Neural cell (in vitro differentiated cells): ENCODE measurements around the gene THRA. TPM values are rescaled to one million over a fixed set of nuclear protein-coding genes. Genes with fewer than 3 reads are reported as not detected.

ENCODE experiments used
- H2AFZ ChIP-seq: fragments of 200-600, 300-800 bp; sonication (generic), shearing (Covaris generic); 2 replicates; pipeline ENCODE4 v1.6.0; 2014; ENCODE audit warnings: low read depth, mild to moderate bottlenecking, antibody characterized with exemption, low read length, moderate library complexity
- H3F3A ChIP-seq: fragments of 200-600 bp; shearing (Covaris generic); 2 replicates; pipeline ENCODE4 v1.6.1; 2016; ENCODE audit warnings: mild to moderate bottlenecking, moderate library complexity, mixed read lengths, antibody characterized with exemption, low read length; ENCODE audit not compliant: insufficient read depth, poor library complexity, severe bottlenecking
- H3K27ac ChIP-seq: fragments of 200-600, 300-800 bp; sonication (generic), shearing (Covaris generic); 2 replicates; pipeline ENCODE4 v1.5.1; 2014; ENCODE audit warnings: mild to moderate bottlenecking, low read length, moderate library complexity
- H3K27me3 ChIP-seq: fragments of 300-800, 200-600 bp; sonication (generic), shearing (Covaris generic); 2 replicates; pipeline ENCODE4 v1.6.0; 2014; ENCODE audit warnings: mild to moderate bottlenecking, low read depth, low read length, moderate library complexity; ENCODE audit not compliant: insufficient read depth
- H3K36me3 ChIP-seq: fragments of 300-800, 200-600 bp; sonication (generic), shearing (Covaris generic); 2 replicates; pipeline ENCODE4 v1.5.1; 2014; ENCODE audit warnings: mild to moderate bottlenecking, antibody characterized with exemption, low read length, moderate library complexity; ENCODE audit not compliant: insufficient read depth
- H3K4me2 ChIP-seq: fragments of 300-800, 200-600 bp; sonication (generic), shearing (Covaris generic); 2 replicates; pipeline ENCODE4 v1.6.0; 2014; ENCODE audit warnings: mild to moderate bottlenecking, low read length
- H3K4me3 ChIP-seq: fragments of 300-800, 200-600 bp; sonication (generic), shearing (Covaris generic); 2 replicates; pipeline ENCODE4 v1.5.1; 2014; ENCODE audit warnings: mild to moderate bottlenecking, low read length, moderate library complexity
- H3K79me2 ChIP-seq: fragments of 200-600 bp; shearing (Covaris generic); replicated peaks from 2 replicates; pipeline ENCODE4 v1.6.0; 2014; ENCODE audit warnings: mild to moderate bottlenecking, low read length, moderate library complexity; ENCODE audit not compliant: insufficient read depth
- H3K9ac ChIP-seq: fragments of 300-800, 200-600 bp; sonication (generic), shearing (Covaris generic); 2 replicates; pipeline ENCODE4 v1.6.1; 2016; ENCODE audit warnings: mild to moderate bottlenecking, low read length, mixed read lengths
- H3K9me2 ChIP-seq: fragments of 200-600 bp; shearing (Covaris generic); 2 replicates; pipeline ENCODE4 v1.6.1; 2016; ENCODE audit warnings: mild to moderate bottlenecking, low read length, mixed read lengths; ENCODE audit not compliant: insufficient read depth
- H3K9me3 ChIP-seq: fragments of 200-600, 300-800 bp; sonication (generic), shearing (Covaris generic); 2 replicates; pipeline ENCODE4 v1.6.1; 2016; ENCODE audit warnings: mild to moderate bottlenecking, mixed run types, low read length, moderate library complexity, mixed read lengths
- H4K20me1 ChIP-seq: fragments of 200-600 bp; shearing (Covaris generic); 2 replicates; pipeline ENCODE4 v1.6.1; 2016; ENCODE audit warnings: mild to moderate bottlenecking, mixed run types; ENCODE audit not compliant: insufficient read depth
- CTCF ChIP-seq: fragments of 450-650 bp; IDR thresholded peaks from 2 replicates; pipeline ENCODE4 v1.5.1; 2014; ENCODE audit warnings: antibody characterized with exemption, mild to moderate bottlenecking, moderate library complexity; ENCODE audit not compliant: poor library complexity, severe bottlenecking
- EP300 ChIP-seq: fragments of 450-650 bp; conservative IDR thresholded peaks from 2 replicates; pipeline ENCODE4 v1.6.1; 2014; ENCODE audit warnings: antibody characterized with exemption, mild to moderate bottlenecking, moderate library complexity; ENCODE audit not compliant: poor library complexity, severe bottlenecking
- EZH2 ChIP-seq: fragments of 200-600, 300-800 bp; shearing (Covaris generic), sonication (generic); IDR thresholded peaks from 2 replicates; pipeline ENCODE4 v1.6.1; 2014; ENCODE audit warnings: antibody characterized with exemption, low read length, borderline replicate concordance, mild to moderate bottlenecking; ENCODE audit not compliant: insufficient read depth, poor library complexity, severe bottlenecking
- MXI1 ChIP-seq: fragments of 450-650 bp; conservative IDR thresholded peaks from 2 replicates; pipeline ENCODE4 v1.6.1; 2014; ENCODE audit warnings: antibody characterized with exemption, mild to moderate bottlenecking; ENCODE audit not compliant: poor library complexity, severe bottlenecking
- POLR2AphosphoS5 ChIP-seq: IDR thresholded peaks from 2 replicates; pipeline ENCODE4 v1.6.1; 2012
- RAD21 ChIP-seq: fragments of 450-650 bp; conservative IDR thresholded peaks from 2 replicates; pipeline ENCODE4 v1.6.1; 2014; ENCODE audit warnings: antibody characterized with exemption, mild to moderate bottlenecking, moderate library complexity
- REST ChIP-seq: IDR thresholded peaks from 2 replicates; pipeline ENCODE4 v1.6.1; 2012; ENCODE audit warnings: borderline replicate concordance
- SMC3 ChIP-seq: fragments of 450-650 bp; conservative IDR thresholded peaks from 2 replicates; pipeline ENCODE4 v1.6.1; 2014; ENCODE audit warnings: antibody characterized with exemption, mild to moderate bottlenecking, moderate library complexity; ENCODE audit not compliant: poor library complexity
- TAF1 ChIP-seq: IDR thresholded peaks from 2 replicates; pipeline ENCODE4 v1.6.1; 2012; ENCODE audit warnings: low read depth
- polyA plus RNA-seq: library from polyadenylated mRNA; depleted of rRNA; stranded (reverse); fragments of >200 nt; gene quantifications from 2 replicates; pipeline ENCODE4 v1.2.3, GENCODE V29; 2014

Gene THRA
- polyA plus RNA-seq, 1 donor from 2014 or later, result 97.2 TPM

- Histone ChIP-seq H3K4me3 (no peak overlapping the region), H3F3A (no peaks in the 10 kb centered on the region), H4K20me1 (no peaks in the 10 kb centered on the region), H3K27me3 (no peaks in the 10 kb centered on the region), H3K36me3 (no peaks in the 10 kb centered on the region), H3K9me3 (no peaks in the 10 kb centered on the region), H3K4me2 (no peak overlapping the region), H3K27ac (no peak overlapping the region), H2AFZ (no peak overlapping the region), H3K9ac (no peak overlapping the region), H3K9me2 (no peaks in the 10 kb centered on the region), H3K79me2 (no peaks in the 10 kb centered on the region)
- no peak for TF ChIP-seq TAF1
- no peak for TF ChIP-seq RAD21
- TF ChIP-seq EZH2, result no peak
- no peak for TF ChIP-seq CTCF
- TF ChIP-seq MXI1, result no peak
- no peak for TF ChIP-seq EP300
- TF ChIP-seq SMC3, result no peak
- TF ChIP-seq REST, result no peak
- no peak for TF ChIP-seq POLR2AphosphoS5
Measured at GRCh38 chr17:40022961-40023541, 39.7 kb upstream of the THRA start.

DNA sequence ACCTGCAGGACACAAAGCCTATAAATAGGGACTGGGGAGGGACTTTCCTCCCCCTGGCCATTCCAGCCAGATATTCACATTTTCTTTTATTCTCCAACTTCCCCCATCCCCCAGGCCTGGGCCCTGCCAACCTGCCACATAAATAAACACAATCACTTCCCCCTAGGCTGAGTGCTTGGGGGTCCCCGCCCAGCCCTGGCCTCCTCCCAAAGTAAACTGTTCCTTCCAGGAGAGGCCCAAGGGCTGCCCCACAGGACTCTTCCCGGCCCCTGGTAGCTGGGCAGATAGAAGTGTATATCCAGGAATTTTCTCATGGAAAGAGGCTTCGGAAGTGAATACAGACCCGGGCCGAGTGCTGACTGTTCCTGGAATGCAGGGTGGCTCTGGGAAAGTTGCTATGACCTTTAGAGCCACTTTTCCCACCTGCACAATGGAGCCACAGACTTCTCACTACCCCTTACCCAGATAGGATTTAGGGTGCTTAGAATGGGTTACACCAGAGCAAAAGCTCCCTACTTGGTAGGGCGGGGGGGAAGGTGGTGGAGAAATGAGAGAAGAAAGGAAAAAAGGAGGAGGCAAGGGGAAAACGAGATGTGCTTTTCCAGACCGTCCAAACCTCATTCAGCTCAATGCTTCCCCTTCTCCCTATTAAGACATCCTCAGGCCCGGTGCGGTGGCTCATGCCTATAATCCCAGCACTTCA, 39.0 kb upstream of the THRA start:
- Histone ChIP-seq H3K9me2 (no peaks in the 10 kb centered on the region), H3K27me3 (no peaks in the 10 kb centered on the region), H3F3A (no peaks in the 10 kb centered on the region), H3K4me2 (no peak overlapping the region), H3K9me3 (no peaks in the 10 kb centered on the region), H3K4me3 (no peak overlapping the region), H3K27ac (no peak overlapping the region), H3K79me2 (no peaks in the 10 kb centered on the region), H3K9ac (no peak overlapping the region), H4K20me1 (no peaks in the 10 kb centered on the region), H3K36me3 (no peaks in the 10 kb centered on the region), H2AFZ (no peak overlapping the region)
- TF ChIP-seq EP300 (no peak), RAD21 (no peak), POLR2AphosphoS5 (no peak), SMC3 (no peak), EZH2 (no peak), REST (no peak)
